Neural progenitor cell (in vitro differentiated cells): ENCODE data around the gene TYMS.

Experiments used
- EZH2 ChIP-seq: fragments of 200-600 bp; sonication (generic); IDR thresholded peaks from 2 replicates; pipeline ENCODE4 v1.6.1; 2017; ENCODE audit warnings: antibody characterized with exemption, mild to moderate bottlenecking, moderate library complexity
- EZH2phosphoT487 ChIP-seq: fragments of 200-600 bp; sonication (generic); IDR thresholded peaks from 2 replicates; pipeline ENCODE4 v1.6.1; 2017; ENCODE audit warnings: antibody characterized with exemption
- TF ChIP-seq, protein P1 (sequence below): fragments of 200-600 bp; sonication (generic); IDR thresholded peaks from 2 replicates; pipeline ENCODE4 v1.5.1; 2017; ENCODE audit warnings: antibody characterized with exemption, mild to moderate bottlenecking

DNA sequence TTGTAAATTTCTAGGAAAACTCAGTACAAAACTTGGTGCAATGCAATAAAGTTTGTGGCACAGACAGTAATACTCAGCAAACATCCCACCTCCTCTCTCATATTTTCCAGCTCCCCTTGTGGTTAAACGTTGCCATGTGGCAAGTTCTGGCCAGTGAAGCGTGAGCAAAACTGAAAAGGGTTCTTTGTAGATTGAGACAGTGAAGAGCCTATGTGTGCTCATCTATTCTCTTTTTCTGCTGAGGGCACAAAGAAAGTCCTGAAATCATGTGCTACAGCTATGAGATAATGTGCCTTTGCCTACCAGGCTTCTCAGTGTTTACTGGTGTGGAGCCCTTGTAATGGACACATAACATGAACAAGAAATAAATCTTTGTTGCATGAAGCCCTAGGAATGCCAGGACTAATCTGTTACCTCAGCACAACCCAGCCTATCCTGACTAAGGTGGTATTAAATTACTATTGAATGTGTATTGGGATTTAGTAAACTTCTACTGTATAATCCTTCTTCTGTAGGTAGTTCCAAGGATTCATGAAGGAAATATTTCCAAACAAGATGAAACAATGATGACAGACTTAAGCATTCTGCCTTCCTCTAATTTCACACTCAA is 13.0 kb upstream of the TYMS start:
- TF ChIP-seq, protein P1, sequence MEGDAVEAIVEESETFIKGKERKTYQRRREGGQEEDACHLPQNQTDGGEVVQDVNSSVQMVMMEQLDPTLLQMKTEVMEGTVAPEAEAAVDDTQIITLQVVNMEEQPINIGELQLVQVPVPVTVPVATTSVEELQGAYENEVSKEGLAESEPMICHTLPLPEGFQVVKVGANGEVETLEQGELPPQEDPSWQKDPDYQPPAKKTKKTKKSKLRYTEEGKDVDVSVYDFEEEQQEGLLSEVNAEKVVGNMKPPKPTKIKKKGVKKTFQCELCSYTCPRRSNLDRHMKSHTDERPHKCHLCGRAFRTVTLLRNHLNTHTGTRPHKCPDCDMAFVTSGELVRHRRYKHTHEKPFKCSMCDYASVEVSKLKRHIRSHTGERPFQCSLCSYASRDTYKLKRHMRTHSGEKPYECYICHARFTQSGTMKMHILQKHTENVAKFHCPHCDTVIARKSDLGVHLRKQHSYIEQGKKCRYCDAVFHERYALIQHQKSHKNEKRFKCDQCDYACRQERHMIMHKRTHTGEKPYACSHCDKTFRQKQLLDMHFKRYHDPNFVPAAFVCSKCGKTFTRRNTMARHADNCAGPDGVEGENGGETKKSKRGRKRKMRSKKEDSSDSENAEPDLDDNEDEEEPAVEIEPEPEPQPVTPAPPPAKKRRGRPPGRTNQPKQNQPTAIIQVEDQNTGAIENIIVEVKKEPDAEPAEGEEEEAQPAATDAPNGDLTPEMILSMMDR, result no peak
- TF ChIP-seq EZH2 (no peak), EZH2phosphoT487 (no peak)
